HG02798 (cell line): ENCODE results near the gene RGS18.
"Not testable (repeated sequence)": the region's sequence is repeated elsewhere in the genome, so short reads cannot be mapped to it uniquely, and the experiment has no call there.

ENCODE experiments used
- ATAC-seq: cut with Tn5 transposase; IDR thresholded peaks from one replicate; pipeline ENCODE4 v1.9.1; 2021; ENCODE audit warnings: mild to moderate bottlenecking; ENCODE audit not compliant: unreplicated experiment, poor library complexity

RGS18 gene

GRCh38 chr1:192158181-192158580 is at the start of gene RGS18:
Gene RGS18 (plus strand): TSS chr1:192158462. CDS start chr1:192158638, 176 bp downstream.
- ATAC-seq, result peak; percentile 83

- ATAC-seq, result no peak
Observed at GRCh38 chr1:192109576-192109975, 48.7 kb upstream of the RGS18 start.

- ATAC-seq, result no peak
Observed at GRCh38 chr1:192115000-192115399, 43.3 kb upstream of the RGS18 start.

- no peak for ATAC-seq
Observed at GRCh38 chr1:192118881-192119405, 39.3 kb upstream of the RGS18 start.

- ATAC-seq, result no peak
Observed at GRCh38 chr1:192119701-192120100, 38.6 kb upstream of the RGS18 start.

GRCh38 chr1:192122668-192123067 is 35.6 kb upstream of the RGS18 start:
- no peak for ATAC-seq

- ATAC-seq, result no peak
Observed at GRCh38 chr1:192123212-192123611, 35.0 kb upstream of the RGS18 start.

- no peak for ATAC-seq
Observed at GRCh38 chr1:192126030-192126619, 32.1 kb upstream of the RGS18 start.

GRCh38 chr1:192130175-192130574 is 28.1 kb upstream of the RGS18 start:
- no peak for ATAC-seq

GRCh38 chr1:192130865-192131264 is 27.4 kb upstream of the RGS18 start:
- not testable (repeated sequence) for ATAC-seq

- no peak for ATAC-seq
Observed at GRCh38 chr1:192131914-192132313, 26.3 kb upstream of the RGS18 start.

- ATAC-seq, result no peak
Observed at GRCh38 chr1:192133350-192133926, 24.8 kb upstream of the RGS18 start.

GRCh38 chr1:192140382-192140781 is 17.9 kb upstream of the RGS18 start:
- ATAC-seq, result no peak

- ATAC-seq, result no peak
Observed at GRCh38 chr1:192147221-192147620, 11.0 kb upstream of the RGS18 start.

- ATAC-seq, result no peak
Observed at GRCh38 chr1:192147696-192148095, 10.6 kb upstream of the RGS18 start.

GRCh38 chr1:192151176-192151575 is 7.1 kb upstream of the RGS18 start:
- no peak for ATAC-seq

GRCh38 chr1:192153276-192153675 is 5.0 kb upstream of the RGS18 start:
- no peak for ATAC-seq

GRCh38 chr1:192157067-192157466 is 1.2 kb upstream of the RGS18 start:
- no peak for ATAC-seq

- no peak for ATAC-seq
Observed at GRCh38 chr1:192159014-192159413, 752 bp downstream of the RGS18 start.

GRCh38 chr1:192159781-192160180 is 1.5 kb downstream of the RGS18 start:
- no peak for ATAC-seq

- ATAC-seq, result no peak
Observed at GRCh38 chr1:192160196-192160595, 1.9 kb downstream of the RGS18 start.

- ATAC-seq, result no peak
Observed at GRCh38 chr1:192161976-192162375, 3.7 kb downstream of the RGS18 start.
